Fibroblast of lung (primary cell): ENCODE results near the gene DNAH17.

ENCODE experiments used
- EZH2 ChIP-seq: IDR thresholded peaks from 2 replicates; pipeline ENCODE4 v1.5.1; 2012; ENCODE audit warnings: low read length, control low read depth, mild to moderate bottlenecking; ENCODE audit errors: missing control alignments
- TF ChIP-seq, protein P1 (sequence below), 2 donors: IDR thresholded peaks in 1 of 2; conservative IDR thresholded peaks in 1 of 2; 1 replicate in 1 of 2; 2 replicates in 1 of 2; pipeline ENCODE4 v1.5.1; 2011 to 2012; ENCODE audit warnings: low read length in 2 of 2, control low read depth in 1 of 2, inconsistent platforms in 1 of 2, low read depth in 1 of 2, mild to moderate bottlenecking in 1 of 2

- TF ChIP-seq, protein P1, sequence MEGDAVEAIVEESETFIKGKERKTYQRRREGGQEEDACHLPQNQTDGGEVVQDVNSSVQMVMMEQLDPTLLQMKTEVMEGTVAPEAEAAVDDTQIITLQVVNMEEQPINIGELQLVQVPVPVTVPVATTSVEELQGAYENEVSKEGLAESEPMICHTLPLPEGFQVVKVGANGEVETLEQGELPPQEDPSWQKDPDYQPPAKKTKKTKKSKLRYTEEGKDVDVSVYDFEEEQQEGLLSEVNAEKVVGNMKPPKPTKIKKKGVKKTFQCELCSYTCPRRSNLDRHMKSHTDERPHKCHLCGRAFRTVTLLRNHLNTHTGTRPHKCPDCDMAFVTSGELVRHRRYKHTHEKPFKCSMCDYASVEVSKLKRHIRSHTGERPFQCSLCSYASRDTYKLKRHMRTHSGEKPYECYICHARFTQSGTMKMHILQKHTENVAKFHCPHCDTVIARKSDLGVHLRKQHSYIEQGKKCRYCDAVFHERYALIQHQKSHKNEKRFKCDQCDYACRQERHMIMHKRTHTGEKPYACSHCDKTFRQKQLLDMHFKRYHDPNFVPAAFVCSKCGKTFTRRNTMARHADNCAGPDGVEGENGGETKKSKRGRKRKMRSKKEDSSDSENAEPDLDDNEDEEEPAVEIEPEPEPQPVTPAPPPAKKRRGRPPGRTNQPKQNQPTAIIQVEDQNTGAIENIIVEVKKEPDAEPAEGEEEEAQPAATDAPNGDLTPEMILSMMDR (conservative IDR thresholded peaks at IDR 0.05 in 1 of 2, IDR thresholded peaks at IDR 0.05 in 1 of 2; ENCODE audit: low read depth in 1 of 2, low read length in 2 of 2), result no peak
- no peak for TF ChIP-seq EZH2
Observed at GRCh38 chr17:78534492-78535272, 42.5 kb downstream of the DNAH17 start.
